ENCODE measurements around the gene HNF1B. TPM values are rescaled to one million over a fixed set of nuclear protein-coding genes. Genes with fewer than 3 reads are reported as not detected.
A peak's percentile ranks its signal among the peaks of the same experiment; 100 is the strongest.

Gene HNF1B
- polyA plus RNA-seq, 1 of the 3 experiments (the other 2 are of a cell fraction) = not detected

- Histone ChIP-seq H3K9me2 (no peaks in the 10 kb centered on the region), H3F3A (replicated peaks; ENCODE audit: insufficient read depth) (peaks cover 3% of the 10 kb centered on the region), H3K4me1 (ENCODE audit: control insufficient read depth in 1 of 2, insufficient read depth in 2 of 2, low read depth in 1 of 2, low read length in 1 of 2) (peaks cover 0 to 19% of the 10 kb centered on the region in 2 experiments; a peak in 1 of 4 replicates), H3K9ac (peak overlapping the region; percentile 46), H3K9me3 (no peaks in the 10 kb centered on the region), H4K20me1 (ENCODE audit: insufficient read depth) (no peaks in the 10 kb centered on the region), H3K4me3 (ENCODE audit: low read depth in 2 of 2, low read length in 1 of 2) (no peak overlapping the region), H3K4me2 (peak overlapping the region; percentile 44), H3K36me3 (replicated peaks in 1 of 2; ENCODE audit: control insufficient read depth in 1 of 2, insufficient read depth in 2 of 2, low read length in 1 of 2) (no peaks in the 10 kb centered on the region), H3K27me3 (ENCODE audit: insufficient read depth) (no peaks in the 10 kb centered on the region), H3K79me2 (ENCODE audit: insufficient read depth) (no peaks in the 10 kb centered on the region), H2AFZ (ENCODE audit: low read depth) (peak overlapping the region; percentile 32; the same call in 1 of the 2 replicates), H3K27ac (ENCODE audit: low read depth in 2 of 2, low read length in 1 of 2) (peak overlapping the region in 1 of 2 experiments; percentile 74; a peak in 2 of 4 replicates)
- ChIA-PET CTCF (no interaction called here), POLR2A (no interaction called here)
- 37% methylated on average over 2 of the region's 2 CpGs for WGBS (ENCODE audit: low lambda C conversion rate)
- DNase-seq = no peak
- no peak for TF ChIP-seq SIN3A (IDR thresholded peaks at IDR 0.05; ENCODE audit: borderline replicate concordance, low read depth, low read length)
- no peak for TF ChIP-seq USF2 (IDR thresholded peaks at IDR 0.05; ENCODE audit: borderline replicate concordance, low read depth, low read length)
- TF ChIP-seq RCOR1 (IDR thresholded peaks at IDR 0.05; ENCODE audit: low read length) = no peak
- no peak for TF ChIP-seq FOXM1 (IDR thresholded peaks at IDR 0.05; ENCODE audit: low read depth)
- no peak for TF ChIP-seq RAD21 (IDR thresholded peaks at IDR 0.05; ENCODE audit: low read length)
- TF ChIP-seq CHD2 (IDR thresholded peaks at IDR 0.05; ENCODE audit: low read length, partially characterized antibody) = no peak
- peak; percentile 61; the same call in 1 of the 2 replicates for TF ChIP-seq TEAD4 (IDR thresholded peaks at IDR 0.05; ENCODE audit: borderline replicate concordance, insufficient read depth)
- no peak for TF ChIP-seq GATA2 (CRISPR knock-in tag; IDR thresholded peaks at IDR 0.05)
- TF ChIP-seq POLR2AphosphoS5 (IDR thresholded peaks at IDR 0.05; ENCODE audit: low read depth, low read length) = peak; percentile 29; the same call in 1 of the 2 replicates
- no peak for TF ChIP-seq ZBTB33 (IDR thresholded peaks at IDR 0.05; ENCODE audit: borderline replicate concordance, low read depth)
- 0 out of 4 replicates have a peak, but pooled peaks of 1 of the 2 experiments have one; percentile 28 for TF ChIP-seq EP300 (IDR thresholded peaks at IDR 0.05; ENCODE audit: borderline replicate concordance in 1 of 2, low read depth in 1 of 2, low read length in 1 of 2)
- TF ChIP-seq JUND (IDR thresholded peaks at IDR 0.05) = peak; percentile 80
- TF ChIP-seq USF1 (IDR thresholded peaks at IDR 0.05; ENCODE audit: borderline replicate concordance, low read depth) = no peak
- TF ChIP-seq NFIC (IDR thresholded peaks at IDR 0.05; ENCODE audit: borderline replicate concordance) = no peak; the same call in 1 of the 2 replicates
- TF ChIP-seq SMC3 (IDR thresholded peaks at IDR 0.05; ENCODE audit: low read depth, low read length) = no peak
- no peak for TF ChIP-seq MXI1 (IDR thresholded peaks at IDR 0.05; ENCODE audit: low read depth, low read length)
- no peak for TF ChIP-seq TAF1 (IDR thresholded peaks at IDR 0.05; ENCODE audit: borderline replicate concordance, low read depth, low read length)
- TF ChIP-seq ELF1 (IDR thresholded peaks at IDR 0.05) = no peak
- TF ChIP-seq FOSL2 (IDR thresholded peaks at IDR 0.05; ENCODE audit: borderline replicate concordance, low read depth) = peak; percentile 94
- no peak for TF ChIP-seq IRF3 (IDR thresholded peaks at IDR 0.05; ENCODE audit: low read depth, low read length)
- TF ChIP-seq CTCF (IDR thresholded peaks at IDR 0.05) = no peak
- no peak for TF ChIP-seq EZH2phosphoT487 (IDR thresholded peaks at IDR 0.05; ENCODE audit: borderline replicate concordance, low read depth)
- peak; percentile 70 for TF ChIP-seq TCF12 (IDR thresholded peaks at IDR 0.05)
Measured at GRCh38 chr17:37671824-37672547, 72.9 kb downstream of the HNF1B start.

Measured in SK-N-SH (cell line).